HG03342 (cell line): Measurements from ENCODE around the gene TMEM151A.
"Not testable (repeated sequence)": the region's sequence is repeated elsewhere in the genome, so short reads cannot be mapped to it uniquely, and the experiment has no call there.

Experiments
- ATAC-seq: cut with Tn5 transposase; IDR thresholded peaks from one replicate; pipeline ENCODE4 v1.9.1; 2021; ENCODE audit warnings: mild to moderate bottlenecking, moderate library complexity; ENCODE audit not compliant: unreplicated experiment

Gene TMEM151A

DNA sequence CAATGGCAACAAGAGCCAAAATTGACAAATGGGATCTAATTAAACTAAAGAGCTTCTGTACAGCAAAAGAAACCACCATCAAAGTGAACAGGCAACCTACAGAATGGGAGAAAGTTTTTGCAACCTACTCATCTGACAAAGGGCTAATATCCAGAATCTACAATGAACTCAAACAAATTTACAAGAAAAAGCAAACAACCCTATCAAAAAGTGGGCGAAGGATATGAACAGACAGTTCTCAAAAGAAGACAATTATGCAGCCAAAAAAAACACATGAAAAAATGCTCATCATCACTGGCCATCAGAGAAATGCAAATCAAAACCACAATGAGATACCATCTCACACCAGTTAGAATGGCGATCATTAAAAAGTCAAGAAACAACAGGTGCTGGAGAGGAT is 28.6 kb downstream of the TMEM151A start:
- ATAC-seq = not testable (repeated sequence)

DNA sequence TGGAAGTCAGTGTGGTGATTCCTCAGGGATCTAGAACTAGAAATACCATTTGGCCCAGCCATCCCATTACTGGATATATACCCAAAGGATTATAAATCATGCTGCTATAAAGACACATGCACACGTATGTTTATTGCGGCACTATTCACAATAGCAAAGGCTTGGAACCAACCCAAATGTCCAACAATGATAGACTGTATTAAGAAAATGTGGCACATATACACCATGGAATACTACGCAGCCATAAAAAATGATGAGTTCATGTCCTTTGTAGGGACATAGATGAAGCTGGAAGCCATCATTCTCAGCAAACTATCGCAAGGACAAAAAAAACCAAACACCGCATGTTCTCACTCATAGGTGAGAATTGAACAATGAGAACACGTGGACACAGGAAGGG is 29.1 kb downstream of the TMEM151A start:
- not testable (repeated sequence) for ATAC-seq

DNA sequence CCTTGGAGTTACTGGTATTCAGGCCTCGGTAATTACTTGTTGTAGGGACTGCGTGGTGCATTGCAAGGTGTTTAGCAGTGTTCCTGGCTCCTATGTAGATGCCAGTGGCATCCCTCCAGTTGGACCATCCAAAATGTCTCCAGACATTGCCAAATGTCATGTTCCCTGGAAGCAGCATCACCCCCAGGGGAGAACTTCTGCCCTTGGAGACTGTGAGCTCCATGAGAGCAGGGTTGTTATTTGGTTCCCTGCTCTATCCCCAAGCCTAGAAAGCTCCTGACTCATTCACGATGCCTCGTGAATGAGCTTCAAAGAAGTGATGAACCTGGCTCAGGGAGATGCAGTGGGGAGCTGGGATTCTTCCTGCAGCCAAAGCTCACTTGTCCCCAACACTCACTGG is 29.9 kb downstream of the TMEM151A start:
- ATAC-seq = no peak

DNA sequence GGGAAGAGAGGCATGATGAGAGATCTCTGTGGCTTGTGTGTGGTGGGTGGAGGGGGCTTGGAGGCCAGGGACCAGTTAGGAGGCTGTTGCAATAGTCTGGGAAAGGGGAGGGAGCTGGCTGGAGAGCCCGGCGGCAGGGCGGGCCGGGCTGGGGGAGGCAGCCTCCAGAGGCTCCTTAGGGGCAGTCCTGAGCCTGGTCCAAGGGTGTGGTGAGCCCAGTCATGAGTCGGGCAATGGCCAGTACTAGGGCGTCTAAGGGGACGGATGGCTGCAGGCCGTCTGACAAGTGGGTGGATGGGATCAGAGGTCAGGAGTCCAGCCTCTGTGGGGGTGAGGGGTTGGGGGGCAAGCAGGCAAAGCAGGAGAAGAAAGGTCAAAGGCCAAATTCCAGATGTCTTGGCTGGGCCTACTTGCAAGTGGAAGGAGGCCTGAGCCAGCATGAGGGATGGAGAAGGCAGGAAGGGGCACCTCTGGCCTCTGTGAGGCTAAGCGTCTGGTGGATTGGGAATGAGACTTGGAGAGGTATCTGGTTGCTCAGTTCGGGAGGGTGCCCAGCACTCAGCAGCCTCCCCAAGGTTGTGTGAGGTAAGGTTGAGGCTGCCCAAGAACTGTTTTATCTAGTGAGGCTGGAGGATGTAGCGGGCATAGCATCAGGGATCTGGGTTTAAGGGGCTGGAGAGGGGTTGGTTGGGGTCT is 31.2 kb downstream of the TMEM151A start:
- ATAC-seq = no peak

DNA sequence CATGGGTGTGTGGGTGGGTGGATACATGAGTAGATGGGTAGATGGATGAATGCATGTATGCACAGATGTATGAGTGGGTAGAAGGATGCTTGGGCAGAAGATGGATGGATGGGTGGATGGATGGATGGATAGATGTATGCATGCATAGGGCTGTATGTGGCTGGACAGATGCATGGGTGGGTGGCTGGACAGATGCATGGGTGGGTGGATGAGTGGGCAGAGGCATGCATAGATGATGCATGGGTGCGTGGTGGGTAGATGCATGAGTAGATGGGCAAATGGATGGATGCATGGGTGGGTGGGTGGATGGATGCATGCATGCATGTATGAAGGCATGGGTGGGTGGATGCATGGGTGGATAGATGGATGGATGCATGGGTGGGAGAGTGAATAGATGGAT is 32.0 kb downstream of the TMEM151A start:
- no peak for ATAC-seq

DNA sequence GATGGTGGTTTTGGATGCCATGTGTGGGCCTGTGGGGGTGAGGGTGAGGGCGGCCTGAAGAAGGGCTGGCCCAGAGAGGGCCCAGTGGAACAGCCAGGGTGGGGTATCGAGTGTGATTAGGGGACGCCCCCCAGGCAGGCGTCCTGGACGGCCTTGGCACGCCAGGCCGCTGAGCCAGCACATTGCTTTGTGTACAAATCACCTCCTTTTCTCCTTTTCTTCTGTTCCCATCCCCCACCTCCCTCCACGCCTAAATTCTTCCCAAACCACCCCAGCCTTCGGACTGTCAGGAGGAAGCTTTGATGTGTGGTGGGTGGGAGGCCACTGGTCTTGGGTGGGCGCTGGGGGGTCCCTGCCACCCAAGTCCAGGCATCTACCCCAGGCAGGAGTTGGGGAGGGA is 33.0 kb downstream of the TMEM151A start:
- ATAC-seq = no peak

DNA sequence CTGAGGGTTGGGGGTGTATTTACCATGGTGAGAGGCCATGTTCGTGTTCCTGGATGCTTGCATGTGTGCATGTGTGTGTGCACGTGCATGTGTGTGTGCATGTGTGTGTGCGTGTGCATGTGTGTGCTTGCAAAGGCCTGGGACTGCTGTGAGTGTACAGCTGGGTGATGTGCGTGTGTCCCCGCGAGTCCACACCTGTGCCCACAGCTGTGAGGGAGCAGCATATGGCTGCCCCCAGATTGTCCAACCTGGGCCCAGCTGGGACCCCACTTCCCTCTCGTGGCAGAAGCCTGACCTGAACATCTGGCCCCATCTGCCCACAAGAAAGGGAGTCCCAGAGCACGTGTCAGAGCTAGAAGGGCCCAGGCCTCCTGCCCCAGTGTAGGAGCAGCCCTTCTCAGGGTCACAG is 33.6 kb downstream of the TMEM151A start:
- ATAC-seq = no peak

DNA sequence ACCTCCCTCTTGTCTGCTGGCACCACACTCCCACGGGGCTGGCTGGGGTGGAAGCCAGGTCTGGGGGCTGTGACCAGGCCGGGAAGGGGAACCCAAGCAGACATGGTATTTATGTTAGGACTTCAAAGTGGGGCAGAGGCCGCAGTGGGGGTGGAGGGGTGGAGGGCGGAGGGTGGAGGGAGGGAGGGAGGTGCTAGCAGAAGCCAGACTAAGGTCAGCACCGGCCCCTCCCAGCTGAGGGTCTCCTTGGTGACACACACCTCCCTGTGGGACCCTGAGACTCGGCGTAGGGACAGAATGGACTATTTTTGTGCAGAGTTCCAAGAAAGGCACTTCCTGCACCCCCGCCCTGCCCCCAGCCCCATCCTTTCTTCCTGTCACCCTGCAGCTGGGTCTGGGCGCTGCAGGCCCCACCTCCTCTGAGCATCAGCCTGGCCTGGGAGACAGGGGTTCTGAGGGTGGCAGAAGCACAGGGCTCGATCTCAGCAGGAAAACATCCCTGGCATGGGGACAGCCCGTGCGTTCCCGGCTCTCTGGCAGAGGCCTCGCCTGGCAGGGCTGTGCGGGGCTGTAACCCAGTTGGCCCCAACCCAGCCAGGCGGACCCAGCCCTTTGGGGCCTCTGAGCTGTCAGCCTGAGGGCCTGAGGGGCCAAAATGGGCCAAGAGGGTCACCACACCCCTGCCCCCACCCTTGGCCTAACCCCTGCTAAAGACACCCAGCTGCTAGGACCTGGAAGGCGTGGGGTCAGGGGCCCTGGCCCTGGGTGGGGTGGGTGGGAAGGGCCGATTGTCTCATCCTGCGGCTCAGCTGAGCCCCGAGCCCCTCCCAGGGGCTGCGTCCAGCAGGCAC is 34.8 kb downstream of the TMEM151A start:
- no peak for ATAC-seq

DNA sequence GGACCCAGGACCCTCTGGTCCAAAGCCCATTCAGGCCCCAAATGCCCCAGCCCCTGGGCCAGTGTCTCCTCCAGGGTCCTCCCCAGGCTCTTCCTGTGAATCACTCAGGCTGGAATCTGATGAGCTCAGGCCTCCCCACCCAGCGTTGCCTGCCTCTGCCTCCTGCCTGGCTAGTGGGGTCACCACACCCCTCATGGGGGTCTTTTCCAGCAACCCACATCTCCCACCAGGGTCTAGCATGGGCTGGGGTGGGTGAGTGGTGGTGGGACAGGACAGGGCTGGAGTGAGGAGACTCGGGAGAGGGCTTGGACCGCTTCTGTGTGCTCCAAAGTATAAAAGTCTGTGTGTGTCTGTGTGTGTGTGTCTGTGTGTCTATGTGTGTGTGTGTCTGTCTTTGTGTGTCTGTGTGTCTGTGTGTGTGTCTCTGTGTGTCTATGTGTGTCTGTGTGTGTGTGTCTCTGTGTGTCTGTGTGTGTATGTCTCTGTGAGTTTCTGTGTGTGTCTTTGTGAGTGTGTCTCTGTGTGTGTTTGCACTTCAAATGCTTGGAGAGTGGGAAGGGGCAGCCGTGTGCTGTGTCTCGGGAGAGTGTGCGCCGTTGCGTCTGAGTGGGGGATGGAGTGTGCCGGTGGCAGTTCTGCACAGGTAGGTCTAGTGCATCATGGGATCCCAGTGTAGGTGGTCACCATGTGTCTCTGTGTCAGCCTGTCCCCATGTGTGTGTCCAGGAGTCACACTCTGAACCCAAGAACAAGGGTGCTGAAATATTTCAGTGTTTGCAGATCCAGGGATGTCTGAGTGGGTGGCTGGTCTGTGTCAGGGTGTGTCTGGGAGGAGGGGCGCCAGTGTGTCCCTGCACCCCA is 35.7 kb downstream of the TMEM151A start:
- no peak for ATAC-seq

DNA sequence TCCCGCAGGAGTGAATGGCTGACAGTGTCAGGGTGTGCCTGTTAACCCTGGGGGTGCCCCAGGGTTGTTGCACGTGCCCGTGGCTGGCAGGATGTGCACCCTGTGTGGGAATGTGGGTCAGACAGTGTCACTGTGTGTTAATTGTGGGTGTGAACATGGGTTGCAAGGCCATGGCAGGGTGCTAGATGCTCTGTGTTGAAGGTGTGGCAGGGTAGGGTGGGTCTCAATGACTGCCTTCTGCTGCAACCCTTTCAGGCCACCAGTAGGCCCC is 36.3 kb downstream of the TMEM151A start:
- ATAC-seq = no peak

DNA sequence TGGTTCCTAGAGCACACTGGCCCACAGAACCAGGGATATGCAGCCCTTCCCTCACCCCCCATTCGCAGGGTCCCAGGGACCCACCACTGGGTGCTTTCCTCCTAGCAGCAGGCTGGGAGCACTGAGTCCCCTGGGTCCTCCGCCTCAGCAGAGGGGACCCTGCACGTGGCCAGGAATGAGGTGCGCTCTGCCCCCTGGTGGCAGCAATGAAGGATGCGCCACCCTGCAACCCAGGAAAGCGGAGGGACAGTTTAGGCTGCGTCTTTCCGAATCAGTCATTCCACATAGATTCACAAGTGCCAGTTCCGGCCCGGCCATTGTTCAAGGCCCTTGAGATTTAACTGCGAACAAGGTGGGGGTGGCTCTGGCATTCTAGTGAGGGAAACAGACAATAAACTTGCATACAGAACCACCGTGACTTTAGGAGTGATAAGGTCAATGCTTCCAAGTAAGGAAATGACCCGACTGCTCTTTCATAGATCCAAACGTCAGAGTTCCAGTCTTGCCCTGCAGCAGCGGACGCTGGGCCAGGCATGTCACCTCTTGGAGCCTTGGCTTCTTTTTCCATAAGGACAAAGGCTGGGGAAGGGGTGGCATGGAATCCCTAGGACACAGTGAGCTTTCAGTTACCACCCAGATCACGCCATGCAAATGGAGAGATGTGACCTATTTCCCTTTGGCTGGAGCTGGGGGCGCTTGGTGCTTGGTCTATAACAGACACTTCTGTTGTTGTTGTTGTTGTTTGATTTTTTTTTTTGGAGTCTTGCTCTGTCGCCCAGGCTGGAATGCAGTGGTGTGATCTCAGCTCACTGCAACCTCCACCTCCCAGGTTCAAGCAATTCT is 36.8 kb downstream of the TMEM151A start:
- peak; percentile 63 for ATAC-seq

DNA sequence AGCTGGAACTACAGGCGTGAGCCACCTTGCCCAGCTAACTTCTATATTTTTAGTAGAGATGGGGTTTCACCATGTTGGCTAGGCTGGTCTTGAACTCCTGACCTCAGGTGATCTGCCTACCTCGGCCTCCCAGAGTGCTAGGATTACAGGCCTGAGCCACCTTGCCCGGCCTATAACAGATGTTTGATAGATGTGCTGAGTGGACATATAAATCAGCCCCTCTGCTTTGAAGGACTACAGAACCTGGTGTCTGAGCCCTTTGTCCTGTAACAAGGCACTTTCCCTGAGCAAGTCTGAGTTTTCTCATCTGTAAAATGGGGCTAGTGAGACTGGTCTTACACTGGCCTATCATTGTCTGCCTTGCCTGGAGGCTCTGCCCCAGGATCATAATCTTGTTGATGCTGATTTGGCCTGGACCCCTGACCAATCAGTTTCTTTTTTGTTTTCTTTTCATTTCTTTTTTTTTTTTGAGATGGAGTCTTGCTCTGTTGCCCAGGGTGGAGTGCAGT is 37.5 kb downstream of the TMEM151A start:
- no peak for ATAC-seq

DNA sequence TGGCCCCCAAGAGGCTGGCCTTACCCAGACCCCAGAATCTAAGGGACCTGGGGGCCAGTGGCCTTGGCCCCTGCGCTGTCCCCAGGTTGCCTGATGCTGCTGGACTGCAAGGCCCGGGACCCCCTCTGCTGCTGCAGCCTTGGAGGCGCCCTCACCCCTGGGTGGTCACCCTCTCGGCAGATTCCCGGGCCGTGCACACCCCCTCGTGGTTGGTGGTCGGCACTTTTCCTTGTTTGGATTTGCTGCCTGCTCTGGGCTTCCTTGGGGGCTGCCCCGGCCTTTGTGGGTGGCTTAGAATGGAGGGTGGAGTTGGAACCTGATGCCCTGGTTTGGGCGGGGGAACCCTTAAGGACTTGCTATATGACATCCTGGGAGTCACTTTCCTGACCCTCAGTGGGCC is 39.2 kb downstream of the TMEM151A start:
- no peak for ATAC-seq

DNA sequence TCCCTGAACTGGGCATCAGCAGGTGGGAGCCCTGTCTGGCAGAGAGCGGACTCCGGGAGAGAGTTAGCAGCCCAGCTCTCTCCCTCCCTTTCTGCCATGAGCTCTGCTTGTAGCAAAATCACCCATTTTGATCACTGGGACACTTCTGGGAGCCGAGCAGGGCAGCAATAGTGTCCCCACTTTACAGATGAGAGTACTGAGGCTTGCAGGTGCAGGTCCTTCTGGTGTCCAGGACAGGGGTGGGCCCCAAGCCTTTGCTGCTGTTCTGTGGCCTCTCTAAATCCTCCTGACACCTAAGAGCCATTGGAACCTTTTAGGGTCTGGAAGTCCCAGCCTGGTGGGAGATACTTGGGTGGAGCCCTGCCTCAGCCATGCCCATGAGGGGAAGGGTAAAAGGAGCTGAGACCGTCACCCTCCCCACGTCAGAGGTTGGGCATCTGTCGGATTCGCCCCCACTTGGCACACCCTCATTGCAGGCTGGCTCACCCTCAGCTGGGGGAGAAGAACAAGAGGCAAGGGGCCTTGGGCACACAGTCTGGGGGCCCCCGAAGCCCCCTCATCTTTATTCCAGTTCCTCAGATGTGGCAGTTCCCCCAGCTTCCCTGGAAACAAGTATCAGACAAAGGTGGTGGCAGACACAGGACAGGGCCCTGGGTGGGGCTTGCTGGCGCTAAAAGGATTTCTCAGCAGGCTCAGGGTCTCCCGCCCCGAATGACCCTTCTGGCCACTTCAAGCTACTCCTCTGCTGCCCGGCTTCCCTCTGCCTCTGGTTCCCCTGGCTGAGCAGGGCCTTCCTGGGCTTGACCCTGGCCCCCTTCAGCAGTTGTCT is 40.1 kb downstream of the TMEM151A start:
- ATAC-seq = no peak

DNA sequence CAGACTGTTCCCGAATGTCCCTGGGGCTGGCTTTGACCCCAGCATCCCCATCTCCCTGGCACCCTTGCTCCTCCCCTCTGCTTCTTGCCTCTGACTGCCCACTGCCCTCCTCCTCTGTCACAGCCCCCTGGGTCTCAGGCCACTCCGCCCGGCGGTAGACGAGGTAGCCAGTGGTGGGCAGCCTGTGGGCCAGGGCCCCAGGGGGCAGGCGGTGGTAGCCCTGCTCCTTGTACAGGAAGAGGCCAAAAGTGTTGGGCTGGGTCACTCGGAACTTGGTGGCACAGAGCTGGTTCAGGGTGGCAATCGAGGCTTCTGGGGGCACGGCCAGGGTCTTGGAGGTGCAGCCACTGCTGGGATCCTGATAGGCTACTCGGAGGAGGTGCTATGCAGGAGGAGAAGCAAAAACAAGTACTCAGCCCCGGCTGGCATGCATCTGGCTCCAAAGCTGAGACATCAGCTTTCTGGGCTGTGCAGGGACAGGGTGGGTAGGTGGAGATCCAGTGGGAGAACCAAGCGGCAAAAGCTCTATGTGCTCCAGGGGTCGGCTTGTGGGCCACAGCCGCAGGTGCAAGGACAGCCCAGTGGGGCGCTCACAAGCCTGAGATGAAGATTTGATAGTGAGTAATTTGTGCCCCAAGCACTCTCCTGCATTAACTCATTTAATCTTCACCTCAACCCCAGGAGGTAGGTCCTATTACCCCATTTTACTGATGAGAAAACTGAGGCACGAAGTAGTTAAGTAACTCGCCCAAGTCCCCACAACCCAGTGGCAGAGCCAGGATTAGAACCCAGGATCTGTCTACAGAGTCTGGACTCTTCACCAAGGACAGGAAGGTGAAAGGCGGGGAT is 40.9 kb downstream of the TMEM151A start:
- no peak for ATAC-seq

DNA sequence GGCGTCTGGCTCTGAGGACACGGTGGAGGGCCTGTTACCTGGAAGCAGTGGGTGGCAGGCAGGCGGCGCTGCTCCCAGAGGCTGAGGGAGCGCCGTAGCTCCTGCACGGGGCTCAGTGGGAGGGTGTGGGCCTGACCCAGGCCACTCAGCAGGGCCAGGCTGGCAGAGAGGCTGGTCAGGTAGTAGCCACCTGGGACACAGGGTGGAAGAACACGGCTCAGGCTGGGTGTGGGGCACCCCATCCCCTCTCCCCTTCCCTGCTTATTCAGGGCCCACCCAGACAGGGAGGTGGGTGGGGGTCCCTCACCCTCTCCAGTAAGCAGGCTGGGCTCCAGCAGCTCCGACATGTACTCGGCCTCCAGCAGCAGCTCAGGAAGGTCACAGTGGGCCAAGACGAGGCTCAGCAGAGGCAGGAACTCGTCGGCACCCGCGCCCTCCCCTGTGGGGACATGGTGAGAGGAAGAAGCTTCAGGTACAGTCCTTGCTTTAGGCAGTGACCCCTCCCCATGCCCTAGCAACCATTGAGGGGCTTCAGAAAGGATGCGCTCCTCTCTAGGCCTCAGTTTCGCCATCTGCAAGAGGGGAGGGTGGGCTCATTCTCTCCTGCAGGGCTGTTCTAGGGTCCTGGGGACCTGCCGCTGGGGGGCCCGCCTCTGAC is 41.7 kb downstream of the TMEM151A start:
- ATAC-seq = no peak

DNA sequence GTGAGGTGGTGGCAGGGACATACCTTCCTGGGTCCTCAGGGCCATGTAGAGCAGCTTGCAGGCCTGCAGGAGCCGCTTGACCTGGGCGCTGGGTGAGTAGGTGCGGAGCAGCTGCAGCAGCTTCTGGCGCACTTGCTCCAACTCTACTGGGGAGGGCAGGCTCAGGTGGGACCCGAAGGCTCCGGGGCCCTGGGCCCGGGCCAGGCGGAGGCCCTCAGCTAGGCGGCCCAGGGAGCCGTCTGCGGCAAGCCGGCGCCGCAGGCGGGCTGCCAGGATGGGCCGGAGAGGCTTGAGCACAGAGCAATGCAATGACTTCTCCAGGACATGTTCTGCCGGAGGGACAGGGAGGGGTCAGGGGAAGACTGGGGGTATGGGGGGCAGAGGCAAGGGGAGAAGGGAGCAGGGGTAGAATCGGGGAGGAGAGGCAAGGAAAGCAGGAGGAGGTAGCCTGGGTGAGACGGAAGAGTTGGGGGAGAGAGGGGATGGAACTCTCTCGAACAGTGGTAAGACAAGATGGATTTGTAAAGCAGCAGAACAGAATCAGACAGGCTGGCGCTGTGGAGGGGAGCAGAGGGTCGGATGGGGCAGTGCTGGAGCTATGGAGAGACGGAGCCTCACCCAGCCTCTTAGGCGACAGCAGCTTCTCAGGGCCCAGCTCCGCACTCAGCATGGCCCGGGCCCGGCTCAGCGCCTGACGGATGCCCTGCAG is 42.4 kb downstream of the TMEM151A start:
- no peak for ATAC-seq
